OCI-LY3 (cell line): Measurements from ENCODE around the gene CXCR2.

ENCODE experiments used
- EZH2phosphoT487 ChIP-seq: fragments of 200-600 bp; shearing (Covaris generic); IDR thresholded peaks from 2 replicates; pipeline ENCODE4 v1.6.1; 2018; ENCODE audit warnings: antibody characterized with exemption, mixed run types, low read depth
- TF ChIP-seq, protein P1 (sequence below): fragments of 200-600, 300-600 bp; sonication (generic); IDR thresholded peaks from 2 replicates; pipeline ENCODE4 v1.5.1; 2014; ENCODE audit warnings: antibody characterized with exemption, low read length, low read depth

GRCh38 chr2:218137514-218137913 is 11.7 kb downstream of the CXCR2 start:
- TF ChIP-seq EZH2phosphoT487: no peak
- TF ChIP-seq, protein P1, sequence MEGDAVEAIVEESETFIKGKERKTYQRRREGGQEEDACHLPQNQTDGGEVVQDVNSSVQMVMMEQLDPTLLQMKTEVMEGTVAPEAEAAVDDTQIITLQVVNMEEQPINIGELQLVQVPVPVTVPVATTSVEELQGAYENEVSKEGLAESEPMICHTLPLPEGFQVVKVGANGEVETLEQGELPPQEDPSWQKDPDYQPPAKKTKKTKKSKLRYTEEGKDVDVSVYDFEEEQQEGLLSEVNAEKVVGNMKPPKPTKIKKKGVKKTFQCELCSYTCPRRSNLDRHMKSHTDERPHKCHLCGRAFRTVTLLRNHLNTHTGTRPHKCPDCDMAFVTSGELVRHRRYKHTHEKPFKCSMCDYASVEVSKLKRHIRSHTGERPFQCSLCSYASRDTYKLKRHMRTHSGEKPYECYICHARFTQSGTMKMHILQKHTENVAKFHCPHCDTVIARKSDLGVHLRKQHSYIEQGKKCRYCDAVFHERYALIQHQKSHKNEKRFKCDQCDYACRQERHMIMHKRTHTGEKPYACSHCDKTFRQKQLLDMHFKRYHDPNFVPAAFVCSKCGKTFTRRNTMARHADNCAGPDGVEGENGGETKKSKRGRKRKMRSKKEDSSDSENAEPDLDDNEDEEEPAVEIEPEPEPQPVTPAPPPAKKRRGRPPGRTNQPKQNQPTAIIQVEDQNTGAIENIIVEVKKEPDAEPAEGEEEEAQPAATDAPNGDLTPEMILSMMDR: no peak
